ENCODE results near the gene TUBD1. TPM values are rescaled to one million over a fixed set of nuclear protein-coding genes. Genes with fewer than 3 reads are reported as not detected.

TUBD1 gene
- total RNA-seq, 1 experiment from 2014 or later: 12.6 TPM

DNA sequence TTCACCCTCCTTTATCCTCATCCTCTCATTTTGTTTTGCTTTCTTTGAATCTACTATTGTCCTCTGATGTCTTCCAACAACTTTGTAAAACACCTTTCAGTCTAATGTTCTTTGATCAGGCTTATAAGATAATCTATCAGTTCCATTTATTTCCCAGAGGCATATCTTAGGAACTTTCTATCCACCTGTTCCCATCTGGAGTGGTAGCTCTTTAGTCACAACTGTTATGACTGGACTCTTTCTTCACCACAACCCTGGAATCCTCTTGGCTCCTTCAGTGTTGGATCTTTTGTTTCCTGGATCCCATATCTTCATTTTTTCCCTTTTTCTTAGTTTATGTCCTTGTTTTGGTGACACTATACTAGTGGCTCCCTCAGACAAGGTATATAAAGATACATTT, 23.7 kb upstream of the TUBD1 start:
- Mint-ChIP-seq H3K4me1 (ENCODE audit: low read depth, unreplicated experiment) (no peaks in the 10 kb centered on the region), H3K36me3 (ENCODE audit: insufficient read depth, unreplicated experiment) (peaks cover 16% of the 10 kb centered on the region), H3K9me3 (ENCODE audit: low read depth, unreplicated experiment) (no peaks in the 10 kb centered on the region), H3K27ac (ENCODE audit: unreplicated experiment) (no peak overlapping the region), H3K4me3 (ENCODE audit: low read depth, unreplicated experiment) (no peak overlapping the region), H3K27me3 (ENCODE audit: unreplicated experiment) (no peaks in the 10 kb centered on the region)
- no TSS peak for BruUV-seq (replicated peaks)
- no peak for DNase-seq
- CTCF ChIA-PET: no interaction called here
- intact Hi-C loops (cut with micrococcal nuclease; ENCODE audit: unreplicated experiment): loop anchor here (10.0 kb wide), 1 partner anchor 118 kb away; no protein-coding TSS in a partner anchor
- TF ChIP-seq, protein P1, sequence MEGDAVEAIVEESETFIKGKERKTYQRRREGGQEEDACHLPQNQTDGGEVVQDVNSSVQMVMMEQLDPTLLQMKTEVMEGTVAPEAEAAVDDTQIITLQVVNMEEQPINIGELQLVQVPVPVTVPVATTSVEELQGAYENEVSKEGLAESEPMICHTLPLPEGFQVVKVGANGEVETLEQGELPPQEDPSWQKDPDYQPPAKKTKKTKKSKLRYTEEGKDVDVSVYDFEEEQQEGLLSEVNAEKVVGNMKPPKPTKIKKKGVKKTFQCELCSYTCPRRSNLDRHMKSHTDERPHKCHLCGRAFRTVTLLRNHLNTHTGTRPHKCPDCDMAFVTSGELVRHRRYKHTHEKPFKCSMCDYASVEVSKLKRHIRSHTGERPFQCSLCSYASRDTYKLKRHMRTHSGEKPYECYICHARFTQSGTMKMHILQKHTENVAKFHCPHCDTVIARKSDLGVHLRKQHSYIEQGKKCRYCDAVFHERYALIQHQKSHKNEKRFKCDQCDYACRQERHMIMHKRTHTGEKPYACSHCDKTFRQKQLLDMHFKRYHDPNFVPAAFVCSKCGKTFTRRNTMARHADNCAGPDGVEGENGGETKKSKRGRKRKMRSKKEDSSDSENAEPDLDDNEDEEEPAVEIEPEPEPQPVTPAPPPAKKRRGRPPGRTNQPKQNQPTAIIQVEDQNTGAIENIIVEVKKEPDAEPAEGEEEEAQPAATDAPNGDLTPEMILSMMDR (IDR thresholded peaks at IDR 0.05; ENCODE audit: unreplicated experiment): no peak

DNA sequence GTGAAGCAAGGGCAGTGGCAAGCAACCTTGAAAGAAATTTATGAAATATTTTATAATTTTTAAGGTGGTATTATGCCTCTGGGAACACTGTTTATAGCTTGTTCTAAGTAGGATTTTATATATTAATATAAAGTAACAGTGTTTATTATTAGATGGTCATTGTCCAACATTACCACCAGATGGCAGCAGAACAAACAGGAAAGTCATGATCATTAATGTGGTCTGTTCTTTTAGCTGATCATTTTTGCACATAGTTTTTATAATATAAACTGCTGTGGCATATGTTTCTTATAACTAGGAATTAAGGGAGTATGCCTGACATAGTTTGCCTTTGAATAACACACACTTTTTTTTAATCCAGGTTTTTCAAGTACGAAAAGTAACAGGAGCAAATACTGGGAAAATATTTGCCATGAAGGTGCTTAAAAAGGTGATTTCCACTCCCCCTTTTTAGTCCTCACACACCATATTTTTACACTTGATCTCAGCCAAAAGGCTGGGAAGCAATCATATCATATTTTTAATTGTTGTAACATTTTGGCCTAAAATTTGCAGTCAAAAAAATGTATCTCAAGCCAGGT, 21.6 kb upstream of the TUBD1 start:
- no peak overlapping the region for H3K27ac Mint-ChIP-seq (ENCODE audit: unreplicated experiment)
- intact Hi-C loops (cut with micrococcal nuclease; ENCODE audit: unreplicated experiment): loop anchor here (10.0 kb wide), 1 partner anchor 120 kb away; no protein-coding TSS in a partner anchor
- no peaks in the 10 kb centered on the region for H3K9me3 Mint-ChIP-seq (ENCODE audit: low read depth, unreplicated experiment)
- no peaks in the 10 kb centered on the region for H3K4me1 Mint-ChIP-seq (ENCODE audit: low read depth, unreplicated experiment)
- H3K4me3 Mint-ChIP-seq (ENCODE audit: low read depth, unreplicated experiment): no peak overlapping the region
- TF ChIP-seq, protein P1 (IDR thresholded peaks at IDR 0.05; ENCODE audit: unreplicated experiment): no peak
- no peaks in the 10 kb centered on the region for H3K27me3 Mint-ChIP-seq (ENCODE audit: unreplicated experiment)
- CTCF ChIA-PET: interaction anchor here (0.6 to 1.1 kb wide), 4 partner anchors 13 to 753 kb away, joined by 3 to 6 read pairs (median 4); no protein-coding TSS in a partner anchor
- BruUV-seq (replicated peaks): no TSS peak
- peaks cover 10% of the 10 kb centered on the region for H3K36me3 Mint-ChIP-seq (ENCODE audit: insufficient read depth, unreplicated experiment)
- DNase-seq: no peak

- no TSS peak for BruUV-seq (replicated peaks)
- Mint-ChIP-seq H3K4me1 (ENCODE audit: low read depth, unreplicated experiment) (no peaks in the 10 kb centered on the region), H3K27ac (ENCODE audit: unreplicated experiment) (no peak overlapping the region), H3K36me3 (ENCODE audit: insufficient read depth, unreplicated experiment) (no peaks in the 10 kb centered on the region), H3K9me3 (ENCODE audit: low read depth, unreplicated experiment) (no peaks in the 10 kb centered on the region), H3K27me3 (ENCODE audit: unreplicated experiment) (no peaks in the 10 kb centered on the region), H3K4me3 (ENCODE audit: low read depth, unreplicated experiment) (no peak overlapping the region)
- TF ChIP-seq, protein P1 (IDR thresholded peaks at IDR 0.05; ENCODE audit: unreplicated experiment): no peak
- intact Hi-C loops (cut with micrococcal nuclease; ENCODE audit: unreplicated experiment): no loop called here
- no peak for DNase-seq
- CTCF ChIA-PET: no interaction called here
These were observed 14.7 kb upstream of the TUBD1 start for GRCh38 chr17:59907467-59907866.

DNA sequence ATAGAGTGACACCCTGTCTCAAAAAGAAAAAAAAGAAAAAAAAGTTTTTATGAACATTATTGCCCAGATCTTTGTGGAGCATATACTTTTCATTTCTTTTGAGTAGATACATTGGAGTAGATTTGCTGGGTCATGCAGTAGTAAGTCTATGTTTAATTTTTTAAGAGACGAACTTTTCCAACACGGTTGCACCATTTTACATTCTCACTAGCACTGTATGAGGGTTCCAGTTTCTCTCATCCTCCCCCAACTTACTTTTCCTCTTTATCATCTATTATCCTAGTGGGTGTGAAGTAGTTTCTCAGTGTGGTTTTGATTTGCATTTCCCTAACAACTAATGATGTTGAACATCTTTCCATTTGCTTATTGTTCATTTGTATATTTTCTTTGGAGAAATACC, 10.7 kb upstream of the TUBD1 start:
- H3K27ac Mint-ChIP-seq (ENCODE audit: unreplicated experiment): no peak overlapping the region

More for the DNA sequence above, 10.7 kb upstream of the TUBD1 start:
- TF ChIP-seq, protein P1 (IDR thresholded peaks at IDR 0.05; ENCODE audit: unreplicated experiment): no peak
- Mint-ChIP-seq H3K27me3 (ENCODE audit: unreplicated experiment) (no peaks in the 10 kb centered on the region), H3K36me3 (ENCODE audit: insufficient read depth, unreplicated experiment) (no peaks in the 10 kb centered on the region), H3K4me1 (ENCODE audit: low read depth, unreplicated experiment) (no peaks in the 10 kb centered on the region), H3K9me3 (ENCODE audit: low read depth, unreplicated experiment) (no peaks in the 10 kb centered on the region), H3K4me3 (ENCODE audit: low read depth, unreplicated experiment) (no peak overlapping the region)
- CTCF ChIA-PET: no interaction called here
- BruUV-seq (replicated peaks): no TSS peak
- intact Hi-C loops (cut with micrococcal nuclease; ENCODE audit: unreplicated experiment): no loop called here
- DNase-seq: no peak

All from Calu3 (cell line).